22Rv1 (cell line): ENCODE measurements around the gene LIPA.

Source experiments
- CTCF ChIP-seq: fragments of 450-650 bp; IDR thresholded peaks from 2 replicates; pipeline ENCODE4 v1.5.1; 2017; ENCODE audit warnings: mild to moderate bottlenecking
- ZFX ChIP-seq: fragments of 450-650 bp; IDR thresholded peaks from 2 replicates; pipeline ENCODE4 v1.6.1; 2017; ENCODE audit warnings: antibody characterized with exemption, borderline replicate concordance

GRCh38 chr10:89281606-89282395 is 30.2 kb upstream of the LIPA start:
- TF ChIP-seq CTCF (no peak), ZFX (no peak)
